NCI-H2171 treated with DMSO at 0.1 percent for 48 hours (cell line): Measurements from ENCODE around the gene KIAA0753.
A peak's percentile ranks its signal among the peaks of the same experiment; 100 is the strongest.

ENCODE experiments used
- DNase-seq: peaks from one replicate; lab custom pipeline; 2025; lab: John Stamatoyannopoulos, UW

The KIAA0753 gene

GRCh38 chr17:6640536-6641246, at the start of gene KIAA0753, which contains the start of gene TXNDC17:
Gene KIAA0753 (minus strand): TSS chr17:6640711. CDS start chr17:6635103, 5,608 bp downstream.
Gene TXNDC17 (plus strand): TSS chr17:6641060. CDS start chr17:6641083, 23 bp downstream.
- peak; percentile 84 for DNase-seq

DNA sequence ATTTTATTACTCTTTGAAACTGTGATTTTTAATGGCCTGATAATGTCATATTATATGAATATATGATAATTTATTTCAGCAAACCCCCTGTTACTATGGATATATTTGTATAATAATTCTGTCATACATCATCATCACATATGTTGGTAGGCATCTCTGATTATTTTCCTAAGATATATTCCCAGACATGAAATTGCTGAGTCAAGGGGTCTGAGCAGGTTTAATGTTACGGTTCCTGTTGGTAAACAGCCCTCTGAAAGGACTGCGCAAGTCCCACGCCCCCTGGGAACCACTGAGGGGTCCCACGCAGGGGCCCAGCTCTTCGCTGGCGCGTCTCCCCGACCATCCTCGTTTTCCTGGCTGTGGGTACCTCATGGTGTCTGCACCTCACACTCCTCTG, 48.4 kb upstream of the KIAA0753 start:
- DNase-seq = no peak

DNA sequence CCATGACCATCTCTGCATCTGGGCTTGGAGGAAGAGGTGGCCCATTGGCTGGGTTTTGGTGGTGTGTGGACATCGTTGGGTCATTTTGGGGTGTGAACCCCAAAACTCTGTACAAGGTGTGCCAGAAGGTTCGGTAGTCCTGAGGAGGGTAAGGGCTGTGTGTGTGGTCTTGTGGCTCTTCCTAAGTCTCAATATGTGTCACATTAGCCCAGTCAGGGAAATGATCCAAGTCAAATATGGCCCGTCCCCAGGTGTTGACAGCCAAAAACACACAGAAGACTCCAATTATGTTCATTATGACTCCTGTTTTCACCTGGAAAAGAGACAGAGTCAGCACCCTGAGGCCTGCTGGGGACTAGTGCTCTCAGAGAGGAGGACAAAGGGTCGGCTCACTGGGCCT, 45.5 kb upstream of the KIAA0753 start:
- no peak for DNase-seq

- DNase-seq = no peak
Measured at GRCh38 chr17:6684881-6685767, 44.6 kb upstream of the KIAA0753 start.

GRCh38 chr17:6684460-6684783, 43.9 kb upstream of the KIAA0753 start:
- DNase-seq = no peak

- no peak for DNase-seq
Measured at GRCh38 chr17:6683730-6684459, 43.4 kb upstream of the KIAA0753 start.

DNA sequence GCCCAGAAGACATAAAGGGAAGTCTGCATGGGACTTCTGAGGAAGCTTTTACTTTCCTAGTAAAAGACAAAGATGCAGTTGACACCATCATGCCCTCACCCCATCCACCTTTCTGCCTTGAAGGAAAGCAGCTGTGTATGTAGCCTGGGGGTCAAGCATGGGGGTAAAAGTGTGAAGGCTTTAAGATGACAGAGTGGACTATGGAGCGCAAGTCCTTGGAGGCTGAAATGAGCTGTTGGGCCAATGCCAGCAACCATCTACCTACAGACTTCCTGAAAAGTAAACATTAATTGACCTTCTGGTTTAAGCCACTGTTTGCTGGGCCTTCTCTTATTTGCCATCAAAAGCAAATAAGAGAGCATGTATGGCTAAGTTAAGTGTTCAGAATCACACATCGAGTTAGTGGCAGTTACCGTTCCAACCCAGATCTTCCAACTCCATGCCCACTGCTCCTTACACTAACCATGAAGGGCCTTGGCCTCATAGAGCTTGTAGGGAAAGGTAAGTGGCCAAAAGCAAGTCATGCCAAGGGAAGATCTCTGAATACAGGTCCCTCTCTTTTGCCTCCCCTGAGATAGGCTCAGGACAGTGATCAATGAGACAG, 42.7 kb upstream of the KIAA0753 start:
- no peak for DNase-seq

- DNase-seq = no peak
Measured at GRCh38 chr17:6682339-6682738, 41.8 kb upstream of the KIAA0753 start.

DNA sequence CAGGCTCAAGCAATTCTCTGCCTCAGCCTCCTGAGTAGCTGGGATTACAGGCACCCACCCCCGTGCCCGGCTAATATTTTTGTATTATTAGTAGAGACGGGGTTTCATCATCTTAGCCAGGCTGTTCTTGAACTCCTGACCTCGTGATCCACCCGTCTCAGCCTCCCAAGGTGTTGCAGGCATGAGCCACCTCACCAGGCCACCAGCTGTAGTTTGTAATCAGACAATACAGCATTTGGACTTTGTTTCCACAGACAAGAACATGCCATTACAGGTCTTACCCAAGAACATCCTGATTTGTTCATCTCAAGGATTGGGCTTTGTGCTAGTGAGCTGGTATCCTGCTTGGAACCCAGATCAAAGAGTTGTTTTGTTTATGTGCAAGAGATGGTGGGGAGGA, 41.2 kb upstream of the KIAA0753 start:
- DNase-seq = no peak

GRCh38 chr17:6681176-6681575, 40.7 kb upstream of the KIAA0753 start:
- no peak for DNase-seq

- no peak for DNase-seq
Measured at GRCh38 chr17:6679241-6679640, 38.7 kb upstream of the KIAA0753 start.

DNA sequence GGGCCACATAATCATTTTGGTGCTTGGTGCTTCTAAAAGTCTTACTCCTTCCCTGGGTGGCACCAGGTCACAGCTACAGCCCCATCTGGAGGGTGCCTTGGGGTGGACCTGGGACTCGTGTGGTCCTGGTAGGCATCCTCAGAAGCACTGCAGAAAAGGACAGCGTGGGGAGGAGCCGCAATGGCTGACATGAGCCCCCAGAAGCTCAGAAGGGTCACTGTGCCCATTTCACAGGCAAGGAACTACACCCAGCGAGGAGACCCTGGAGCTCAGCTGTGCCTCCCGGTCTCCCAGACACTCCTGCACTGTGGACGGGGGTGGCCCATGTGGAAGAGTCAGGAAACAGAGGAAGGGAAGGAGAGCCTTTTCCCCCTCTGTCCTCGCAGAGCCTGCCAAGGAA, 37.4 kb upstream of the KIAA0753 start:
- no peak for DNase-seq

- no peak for DNase-seq
Measured at GRCh38 chr17:6677158-6677831, 36.8 kb upstream of the KIAA0753 start.

DNA sequence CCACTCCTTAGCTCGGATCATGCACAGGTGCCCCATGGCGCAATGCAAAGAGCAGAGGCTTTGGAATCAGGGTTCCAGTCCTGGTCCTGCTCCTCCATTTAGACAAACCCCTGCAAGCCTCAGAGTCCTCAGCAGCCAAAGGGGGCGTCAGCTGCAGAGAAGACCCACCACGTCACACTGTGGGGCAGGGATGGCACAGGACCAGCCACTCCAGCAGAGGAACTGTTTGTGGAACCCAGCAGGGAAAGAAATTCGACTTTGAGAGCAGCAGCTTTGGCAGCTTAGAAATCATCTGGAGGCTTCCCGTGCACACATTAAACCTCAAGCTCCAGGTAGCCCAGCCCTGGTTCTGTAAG, 36.3 kb upstream of the KIAA0753 start:
- no peak for DNase-seq

DNA sequence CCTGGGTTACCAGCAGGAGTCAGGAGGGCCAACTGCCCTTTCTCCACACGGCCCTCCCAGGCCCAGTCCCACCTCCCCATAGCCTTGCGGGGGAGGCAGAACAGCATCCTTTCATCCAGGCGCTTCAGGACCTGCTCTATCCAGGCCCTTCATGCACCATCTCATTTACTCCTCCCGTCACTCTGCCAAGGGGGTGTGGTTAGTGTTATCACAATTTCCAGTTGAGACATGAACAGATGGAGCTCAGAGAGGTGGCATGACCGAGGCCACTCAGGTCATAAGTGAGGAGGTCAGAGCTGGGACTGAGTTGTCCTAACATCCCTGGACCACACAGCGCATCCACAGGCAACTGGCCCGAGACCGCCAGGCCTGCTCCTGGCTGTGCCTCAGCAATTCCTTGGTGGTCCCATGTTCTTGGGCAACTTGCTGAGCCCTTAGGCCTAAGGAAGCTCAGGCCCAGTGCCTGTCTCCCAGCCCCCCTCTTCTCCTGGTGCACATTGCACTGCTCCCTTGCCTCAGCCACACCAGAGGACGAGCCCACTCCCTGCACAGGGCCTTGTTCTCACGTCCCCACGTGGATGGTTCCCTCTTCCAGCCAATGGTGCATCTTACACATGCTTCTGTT, 34.8 kb upstream of the KIAA0753 start:
- DNase-seq = no peak

DNA sequence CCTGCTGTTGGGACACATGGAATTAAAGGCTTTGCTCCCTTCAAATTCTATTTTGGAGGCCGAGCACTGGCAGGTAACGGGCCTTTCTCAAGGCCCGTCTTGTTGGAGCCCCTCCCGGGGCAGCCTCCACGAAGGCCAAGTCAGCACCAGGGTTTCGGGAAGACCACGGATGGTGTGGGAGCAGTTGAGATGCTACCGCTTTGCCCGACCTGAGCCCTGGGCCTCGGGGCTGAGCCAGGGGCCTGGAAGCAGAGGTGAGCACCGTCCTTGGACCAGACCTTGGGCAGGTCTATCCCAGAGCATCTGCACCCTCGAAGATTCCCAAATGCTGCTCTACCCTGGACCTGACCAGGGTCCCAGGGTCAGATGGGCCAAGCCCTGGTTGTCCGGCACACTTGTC, 34.1 kb upstream of the KIAA0753 start:
- DNase-seq = no peak

DNA sequence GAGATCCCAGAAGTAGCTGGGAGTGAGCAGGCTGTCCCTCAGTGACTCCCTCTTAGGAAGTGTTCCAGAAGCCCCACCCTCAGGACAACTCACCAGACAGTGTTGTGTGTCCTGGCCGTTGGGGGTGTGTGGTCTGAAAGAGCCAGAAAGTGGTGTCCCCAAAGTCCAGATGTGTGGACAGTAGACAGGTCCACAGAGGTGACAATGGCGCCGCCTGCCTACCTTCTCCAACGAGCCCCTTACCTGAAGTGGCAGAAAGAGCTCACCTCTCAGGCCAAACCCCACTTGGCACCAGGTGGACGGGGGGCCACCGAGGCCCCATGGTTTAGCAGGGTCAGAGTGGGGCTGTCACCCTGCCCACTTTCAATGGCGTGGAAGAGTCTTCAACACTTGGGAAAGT, 30.9 kb upstream of the KIAA0753 start:
- no peak for DNase-seq

DNA sequence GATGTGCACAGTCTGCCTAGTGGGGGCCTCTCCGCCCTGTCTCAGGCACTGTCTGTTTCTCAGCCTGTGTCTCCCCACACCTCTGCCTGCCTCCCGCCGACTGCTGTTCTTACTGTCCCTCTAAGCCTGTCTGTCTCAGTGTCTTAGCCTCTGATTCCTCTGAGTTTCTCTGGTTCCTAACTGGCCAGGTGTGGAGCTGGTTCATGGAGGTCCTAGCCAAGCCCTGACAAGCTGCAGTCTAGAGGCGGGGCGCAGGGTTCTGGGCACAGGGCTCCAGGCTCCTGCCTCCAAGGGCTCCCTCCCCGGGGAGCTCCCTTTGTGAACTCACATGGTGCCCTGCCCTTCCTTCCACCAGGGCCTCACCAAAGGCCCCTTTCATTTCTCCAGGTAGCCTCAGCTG, 30.5 kb upstream of the KIAA0753 start:
- DNase-seq = no peak

DNA sequence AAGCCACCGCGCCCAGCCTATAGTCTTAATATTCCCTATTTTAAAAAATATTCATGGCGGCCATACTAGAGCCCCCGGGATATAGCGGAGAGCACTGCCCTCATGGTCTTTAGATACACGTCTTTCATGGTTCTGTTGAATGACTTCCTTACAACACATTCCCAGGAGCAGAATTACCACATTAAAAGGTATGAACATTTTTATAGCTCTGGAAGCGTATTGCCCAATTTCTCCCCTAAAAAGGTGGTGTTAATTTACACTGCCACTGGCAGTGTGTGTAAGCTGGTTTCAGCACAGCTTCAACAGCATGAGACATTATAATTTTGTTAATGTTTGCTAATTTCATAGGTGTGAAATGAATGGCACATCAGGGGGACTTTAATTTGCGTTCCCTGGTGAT, 30.1 kb upstream of the KIAA0753 start:
- DNase-seq = no peak

DNA sequence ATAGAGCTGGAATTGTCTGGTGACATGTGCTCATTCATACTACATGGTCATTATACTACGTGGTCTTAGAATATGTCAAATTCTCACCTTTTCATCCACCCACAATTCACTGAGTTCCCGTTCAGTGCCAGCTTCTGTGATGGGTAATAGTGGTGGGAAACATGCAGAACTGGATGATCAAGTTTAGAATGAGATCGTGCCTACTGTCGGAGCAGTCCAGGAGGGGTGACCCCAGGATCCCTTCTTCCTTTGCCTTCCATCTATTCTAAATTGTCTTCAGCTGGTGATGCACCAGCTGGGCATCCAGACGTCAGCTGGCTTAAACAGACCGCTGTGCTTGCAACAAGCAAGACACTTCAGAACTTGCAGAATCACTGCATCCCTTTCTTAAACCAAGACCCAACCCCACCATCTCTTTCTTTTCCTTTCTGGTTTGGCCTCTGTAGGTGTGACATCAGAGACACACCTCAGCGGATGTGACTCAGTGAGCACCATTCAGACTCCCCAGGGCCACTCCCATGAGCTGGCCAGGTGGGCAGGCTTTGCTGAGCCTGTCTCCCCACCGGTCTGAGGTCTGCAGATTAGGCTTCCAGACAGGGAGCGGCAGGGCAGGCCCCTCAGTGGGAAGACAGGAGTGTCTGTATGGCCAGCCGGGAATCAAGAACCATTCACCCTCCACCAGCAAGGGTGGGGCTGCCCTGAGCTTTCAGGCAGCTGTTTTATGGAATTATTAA, 29.1 kb upstream of the KIAA0753 start:
- DNase-seq = no peak
